Testis (tissue), 2 donors: ENCODE measurements around the gene FBXO24.

Experiments used
- CTCF ChIP-seq, 3 experiments: fragments of 450-650 bp in 2 of 3; fragments of 200-600 bp in 1 of 3; sonication (generic) in 1 of 3; IDR thresholded peaks; one replicate each; pipeline ENCODE4 v1.5.1; 2016 to 2019; ENCODE audit warnings: antibody characterized with exemption in 3 of 3, mild to moderate bottlenecking in 2 of 3, moderate library complexity in 1 of 3
- POLR2A ChIP-seq: fragments of 450-650 bp; IDR thresholded peaks from one replicate; pipeline ENCODE4 v1.6.1; 2017; ENCODE audit warnings: antibody characterized with exemption, mild to moderate bottlenecking, moderate library complexity

GRCh38 chr7:100626055-100626454, 39.9 kb downstream of the FBXO24 start:
- TF ChIP-seq CTCF (IDR thresholded peaks at IDR 0.05) (no peak), POLR2A (no peak)
